ENCODE results near the gene PDE12. TPM values are rescaled to one million over a fixed set of nuclear protein-coding genes. Genes with fewer than 3 reads are reported as not detected.
"Not testable (repeated sequence)": the region's sequence is repeated elsewhere in the genome, so short reads cannot be mapped to it uniquely, and the experiment has no call there.

The PDE12 gene
- total RNA-seq, 2 experiments from 2014 or later = 25.9 to 27.7 TPM

DNA sequence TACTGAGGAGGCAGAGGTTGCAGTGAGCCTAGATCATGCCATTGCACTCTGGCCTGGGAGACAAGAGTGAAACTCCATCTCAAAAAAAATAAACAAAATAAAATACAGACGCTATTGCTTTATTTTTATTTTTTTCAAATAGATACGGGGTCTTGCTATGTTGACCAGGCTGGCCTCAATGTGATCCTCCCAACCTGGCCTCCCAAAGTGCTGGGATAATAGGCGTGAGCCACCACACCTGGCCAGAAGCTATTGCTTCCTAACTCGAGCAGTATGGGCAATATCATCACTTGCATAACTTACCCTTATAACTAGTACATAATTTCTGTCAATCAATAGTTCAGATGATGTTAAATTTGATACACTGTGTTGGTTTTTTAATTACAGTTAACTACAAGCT lies 38.1 kb downstream of the PDE12 start:
- CTCF ChIA-PET = interaction anchor here (0.5 kb wide), 1 partner anchor 16 kb away, joined by 3 read pairs; no protein-coding TSS in a partner anchor
- DNase-seq = no peak
- peaks cover 45% of the 10 kb centered on the region for H3K4me1 Mint-ChIP-seq
- H3K27me3 Mint-ChIP-seq = no peaks in the 10 kb centered on the region
- peaks cover 37% of the 10 kb centered on the region for H3K36me3 Mint-ChIP-seq (ENCODE audit: low read depth)
- POLR2A ChIA-PET = interaction anchor here (0.8 to 8.7 kb wide), 3 partner anchors 14 to 162 kb away, joined by 3 to 173 read pairs (median 6); partner anchors contain the start of genes PDE12 and SLMAP
- H3K4me3 Mint-ChIP-seq = peak overlapping the region; percentile 87
- H3K27ac Mint-ChIP-seq = no peak overlapping the region
- H3K9me3 Mint-ChIP-seq = no peaks in the 10 kb centered on the region

DNA sequence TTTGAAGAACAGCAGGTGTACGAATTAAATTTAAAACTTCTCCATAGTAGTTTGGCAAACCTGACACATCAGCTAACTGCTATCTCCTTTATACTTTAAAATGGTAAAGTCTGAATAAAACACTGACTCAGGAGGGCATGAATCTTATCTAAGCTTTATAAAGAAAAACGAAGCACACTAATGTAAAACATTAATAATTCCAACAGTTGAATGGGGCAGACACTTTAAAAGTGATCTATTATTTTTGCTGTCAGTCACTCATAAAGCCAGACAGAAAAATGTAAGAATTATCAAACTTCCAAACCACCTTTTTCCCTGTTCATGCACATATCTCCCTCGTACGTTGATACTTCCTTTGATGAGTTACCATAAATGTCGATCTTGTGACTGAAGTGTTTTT lies 38.5 kb downstream of the PDE12 start:
- H3K27me3 Mint-ChIP-seq = no peaks in the 10 kb centered on the region

DNA sequence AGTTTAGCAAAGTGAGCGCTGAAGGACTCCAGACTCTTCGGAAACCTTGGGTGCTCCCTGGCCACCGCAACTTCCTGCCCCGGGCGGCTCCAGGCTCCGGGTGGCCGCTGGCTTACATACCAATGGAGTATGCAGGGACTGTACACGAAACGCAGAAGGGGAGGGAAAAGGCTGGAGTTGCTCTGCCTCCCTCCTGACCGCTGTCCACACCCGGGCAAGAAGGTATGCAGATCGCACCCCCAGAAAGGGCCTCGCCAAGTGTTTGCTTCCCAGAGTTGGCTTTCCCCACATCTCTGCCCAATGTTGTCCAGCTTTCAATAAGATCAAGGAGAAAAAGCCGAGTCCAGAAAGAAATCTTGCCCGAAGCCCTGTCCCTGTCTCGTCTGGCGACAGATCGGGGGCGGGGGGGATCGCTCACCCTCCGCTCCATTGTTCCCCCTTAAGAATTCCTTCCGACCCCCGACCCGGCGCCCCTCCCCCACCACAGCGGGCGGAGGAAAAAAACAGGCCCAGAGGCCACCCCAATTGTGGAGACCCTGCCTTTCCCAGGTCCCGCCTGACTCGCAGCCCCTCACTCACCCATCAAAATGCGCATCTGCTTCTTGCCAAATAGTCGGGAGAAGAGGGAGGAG lies 40.5 kb downstream of the PDE12 start:
- Mint-ChIP-seq H3K36me3 (ENCODE audit: low read depth) (peaks cover 45% of the 10 kb centered on the region), H3K9me3 (no peaks in the 10 kb centered on the region), H3K4me3 (peak overlapping the region; percentile 87), H3K4me1 (peaks cover 46% of the 10 kb centered on the region), H3K27me3 (no peaks in the 10 kb centered on the region), H3K27ac (peak overlapping the region; percentile 98)
- ChIA-PET POLR2A (interaction anchor here (0.7 to 8.7 kb wide), 21 partner anchors 8 to 680 kb away, joined by 3 to 173 read pairs (median 5); partner anchors contain the start of genes DENND6A, PDE12 and SLMAP), CTCF (interaction anchor here (0.6 to 2.8 kb wide), 7 partner anchors 26 to 260 kb away, joined by 3 to 10 read pairs (median 4); partner anchors contain the start of genes DENND6A, PDE12 and SLMAP)
- DNase-seq = peak; percentile 77

More for the DNA sequence above, 38.5 kb downstream of the PDE12 start:
- Mint-ChIP-seq H3K36me3 (ENCODE audit: low read depth) (peaks cover 40% of the 10 kb centered on the region), H3K4me3 (peak overlapping the region; percentile 87), H3K27ac (peak overlapping the region; percentile 24), H3K4me1 (peaks cover 50% of the 10 kb centered on the region), H3K9me3 (no peaks in the 10 kb centered on the region)
- POLR2A ChIA-PET = interaction anchor here (0.8 to 8.7 kb wide), 3 partner anchors 14 to 162 kb away, joined by 3 to 173 read pairs (median 6); partner anchors contain the start of genes PDE12 and SLMAP
- CTCF ChIA-PET = no interaction called here
- DNase-seq = no peak

DNA sequence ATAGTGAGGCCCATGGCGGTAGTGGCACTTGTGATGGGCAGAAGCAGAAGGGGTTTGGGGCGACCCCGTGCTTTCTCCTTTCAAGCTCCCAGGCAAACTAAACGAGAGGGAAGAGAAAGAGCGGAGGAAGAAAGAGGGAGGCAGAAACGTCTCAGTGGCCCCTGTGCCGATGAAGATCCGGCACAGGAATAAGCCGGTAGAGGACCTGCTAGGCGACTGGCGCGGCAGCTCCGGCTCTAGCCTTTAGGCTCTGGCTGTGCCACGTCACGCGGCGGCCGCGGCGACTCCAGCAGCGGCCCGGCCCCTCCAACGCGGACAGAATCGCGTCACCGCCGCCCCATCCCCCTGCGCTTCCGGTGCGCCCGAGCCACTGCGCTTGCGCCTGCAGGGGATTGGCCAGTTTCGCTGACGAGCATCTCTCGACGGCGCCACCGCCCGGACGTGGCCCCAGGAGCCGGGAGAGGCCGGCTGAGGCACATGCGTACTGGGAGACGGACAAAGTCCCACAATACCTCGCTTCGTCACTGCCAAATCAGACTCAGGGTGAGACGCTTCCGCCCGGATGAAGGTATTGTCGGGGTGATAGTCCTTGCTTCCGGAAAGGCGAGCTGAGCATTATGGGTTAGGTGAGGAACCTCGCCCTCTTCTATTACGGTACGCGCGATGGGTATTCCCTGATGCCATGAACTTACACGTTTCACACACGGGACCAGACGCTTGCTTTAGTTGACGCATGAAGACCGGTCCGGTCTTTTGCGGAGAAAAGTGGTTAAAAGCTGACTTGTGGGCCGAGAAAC lies 41.3 kb downstream of the PDE12 start, which contains the start of gene ARF4:
Gene ARF4, minus strand, starts transcription at position 218 of the 797 bp plus-strand sequence. Its CDS starts 204 bp downstream, at position 14.
- CTCF ChIA-PET = interaction anchor here (0.7 to 2.8 kb wide), 5 partner anchors 17 to 239 kb away, joined by 3 to 10 read pairs (median 4); partner anchors contain the start of genes DENND6A, PDE12 and SLMAP
- peak; percentile 100 for DNase-seq
- no peaks in the 10 kb centered on the region for H3K9me3 Mint-ChIP-seq
- peak within 1 kb of the TSS; percentile 87 for H3K4me3 Mint-ChIP-seq
- peak within 1 kb of the TSS; percentile 98 for H3K27ac Mint-ChIP-seq
- H3K4me1 Mint-ChIP-seq = peaks cover 45% of the 10 kb centered on the region
- H3K27me3 Mint-ChIP-seq = no peaks in the 10 kb centered on the region
- POLR2A ChIA-PET = interaction anchor here (0.6 to 8.7 kb wide), 25 partner anchors 9 to 709 kb away, joined by 3 to 173 read pairs (median 5); partner anchors contain the start of genes APPL1, DENND6A, HTD2 and PDE12
- H3K36me3 Mint-ChIP-seq (ENCODE audit: low read depth) = peaks cover 43% of the 10 kb centered on the region

DNA sequence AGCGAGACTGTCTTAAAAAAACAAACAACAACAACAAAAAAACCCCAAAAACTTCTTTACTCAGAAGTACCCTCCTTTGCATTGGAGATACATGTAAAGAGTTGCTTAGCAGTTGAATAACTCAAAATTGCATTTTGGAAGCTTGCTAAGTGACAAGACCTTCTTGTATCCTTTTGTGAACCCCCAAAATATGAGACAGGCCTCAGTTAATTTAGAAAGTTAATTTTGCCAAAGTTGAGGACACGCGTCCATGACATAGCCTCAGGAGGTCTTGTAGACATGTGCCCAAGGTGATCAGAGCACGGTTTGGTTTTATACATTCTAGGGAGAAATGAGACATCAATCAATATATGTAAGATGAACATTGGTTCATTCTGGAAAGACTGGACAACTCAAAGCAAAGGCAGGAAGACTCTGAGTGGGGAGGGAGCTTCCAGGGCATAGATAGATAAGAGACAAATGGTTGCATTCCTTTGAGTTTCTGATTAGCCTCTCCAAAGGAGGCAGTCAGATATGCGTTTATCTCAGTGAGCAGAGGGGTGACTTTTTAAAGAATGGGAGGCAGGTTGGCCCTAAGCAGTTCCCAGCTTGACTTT lies 42.8 kb downstream of the PDE12 start:
- Mint-ChIP-seq H3K4me1 (peaks cover 32% of the 10 kb centered on the region), H3K4me3 (peak overlapping the region; percentile 87), H3K27ac (peak overlapping the region; percentile 98), H3K9me3 (no peaks in the 10 kb centered on the region), H3K27me3 (no peaks in the 10 kb centered on the region), H3K36me3 (ENCODE audit: low read depth) (peaks cover 38% of the 10 kb centered on the region)
- DNase-seq = no peak
- POLR2A ChIA-PET = interaction anchor here (0.7 to 8.7 kb wide), 8 partner anchors 12 to 157 kb away, joined by 3 to 173 read pairs (median 4); partner anchors contain the start of genes DENND6A, PDE12 and SLMAP
- CTCF ChIA-PET = interaction anchor here (1.3 kb wide), 1 partner anchor 201 kb away, joined by 5 read pairs; no protein-coding TSS in a partner anchor

DNA sequence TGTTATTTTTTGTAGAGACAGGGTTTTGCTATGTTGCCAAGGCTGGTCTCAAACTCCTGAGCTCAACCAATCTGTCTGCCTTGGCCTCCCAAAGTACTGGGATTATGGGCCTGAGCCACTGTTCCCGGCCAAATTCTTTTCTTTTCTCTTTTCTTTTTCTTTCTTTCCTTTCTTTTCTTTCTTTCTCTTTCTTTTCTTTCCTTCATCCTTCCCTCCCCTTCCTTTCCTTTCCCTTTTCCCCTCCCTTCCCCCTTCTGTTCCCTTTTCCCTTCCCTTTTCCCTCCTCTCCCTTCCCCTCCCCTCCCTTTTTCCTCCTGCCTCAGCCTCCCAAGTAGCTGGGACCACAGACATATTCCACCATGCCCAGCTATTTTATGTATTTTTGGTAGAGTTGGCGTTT lies 44.1 kb downstream of the PDE12 start:
- H3K27me3 Mint-ChIP-seq = no peaks in the 10 kb centered on the region
- ChIA-PET CTCF (interaction anchor here (0.7 to 1.3 kb wide), 2 partner anchors 203 to 577 kb away, joined by 3 to 5 read pairs; no protein-coding TSS in a partner anchor), POLR2A (interaction anchor here (1.3 to 8.7 kb wide), 3 partner anchors 43 to 156 kb away, joined by 3 to 173 read pairs (median 41); partner anchors contain the start of genes PDE12 and SLMAP)
- peaks cover 34% of the 10 kb centered on the region for H3K36me3 Mint-ChIP-seq (ENCODE audit: low read depth)
- H3K4me1 Mint-ChIP-seq = peaks cover 19% of the 10 kb centered on the region
- no peaks in the 10 kb centered on the region for H3K9me3 Mint-ChIP-seq
- DNase-seq = no peak
- H3K4me3 Mint-ChIP-seq = no peak overlapping the region
- H3K27ac Mint-ChIP-seq = no peak overlapping the region

DNA sequence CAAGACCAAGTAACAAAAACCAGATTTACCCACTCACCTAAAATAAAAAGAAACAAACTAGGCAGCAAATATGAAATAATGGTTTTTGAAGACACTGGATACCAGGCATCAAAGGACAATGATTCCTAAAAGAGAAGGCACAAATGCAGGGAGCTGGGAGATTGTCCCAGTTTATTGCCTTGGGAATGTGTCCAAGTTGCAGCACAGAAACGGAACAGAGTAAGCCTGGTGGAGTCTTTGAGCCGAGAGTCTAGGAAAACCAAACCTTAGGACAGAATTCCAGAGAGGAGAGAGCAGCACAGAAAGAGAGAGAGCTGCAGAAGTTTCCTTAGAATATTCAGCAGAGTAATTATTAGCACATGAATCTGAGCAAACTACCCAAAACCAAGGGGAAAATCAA lies 48.9 kb downstream of the PDE12 start:
- Mint-ChIP-seq H3K27ac (no peak overlapping the region), H3K4me1 (peaks cover 2% of the 10 kb centered on the region), H3K27me3 (no peaks in the 10 kb centered on the region), H3K36me3 (ENCODE audit: low read depth) (peaks cover 51% of the 10 kb centered on the region), H3K9me3 (peaks cover 16% of the 10 kb centered on the region), H3K4me3 (no peak overlapping the region)
- ChIA-PET CTCF (no interaction called here), POLR2A (interaction anchor here (0.6 to 2.1 kb wide), 3 partner anchors 9 to 458 kb away, joined by 3 to 7 read pairs (median 5); partner anchors contain the start of gene PDE12)
- no peak for DNase-seq

DNA sequence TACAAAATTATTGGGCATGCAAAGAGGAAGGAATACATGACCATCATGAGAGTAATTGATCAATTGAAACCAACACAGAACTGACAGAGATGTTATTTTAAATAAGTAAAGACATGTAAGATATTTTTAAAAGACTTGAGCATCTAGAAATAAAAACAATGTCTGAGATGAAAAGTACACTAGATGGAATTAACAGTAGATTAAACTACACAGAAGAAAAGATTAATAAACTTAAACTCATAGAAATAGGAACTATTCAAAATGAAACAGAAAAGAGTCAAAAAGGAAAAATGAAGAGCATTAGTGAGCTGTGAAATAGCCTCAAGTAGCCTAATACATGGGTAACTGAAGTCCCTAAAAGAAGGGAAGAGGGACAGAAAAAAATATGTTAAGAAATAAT lies 49.6 kb downstream of the PDE12 start:
- DNase-seq = no peak
- H3K27me3 Mint-ChIP-seq = no peaks in the 10 kb centered on the region
- CTCF ChIA-PET = no interaction called here
- no peak overlapping the region for H3K4me3 Mint-ChIP-seq
- peaks cover 2% of the 10 kb centered on the region for H3K4me1 Mint-ChIP-seq
- H3K27ac Mint-ChIP-seq = no peak overlapping the region
- H3K36me3 Mint-ChIP-seq (ENCODE audit: low read depth) = peaks cover 59% of the 10 kb centered on the region
- POLR2A ChIA-PET = interaction anchor here (1.7 kb wide), 1 partner anchor 9 kb away, joined by 8 read pairs; the partner anchor contains the start of gene ARF4
- peaks cover 19% of the 10 kb centered on the region for H3K9me3 Mint-ChIP-seq

DNA sequence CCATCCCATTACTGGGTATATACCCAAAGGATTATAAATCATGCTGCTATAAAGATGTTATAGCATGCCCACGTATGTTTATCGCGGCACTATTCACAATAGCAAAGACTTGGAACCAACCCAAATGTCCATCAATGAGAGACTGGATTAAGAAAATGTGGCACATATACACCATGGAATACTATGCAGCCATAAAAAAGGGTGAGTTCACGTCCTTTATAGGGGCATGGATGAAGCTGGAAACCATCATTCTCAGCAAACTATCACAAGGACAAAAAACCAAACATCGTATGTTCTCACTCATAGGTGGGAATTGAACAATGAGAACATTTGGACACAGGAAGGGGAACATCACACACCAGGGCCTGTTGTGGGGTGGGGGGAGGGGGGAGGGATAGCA lies 55.8 kb downstream of the PDE12 start:
- DNase-seq, CTCF ChIA-PET, H3K27me3 Mint-ChIP-seq, H3K4me1 Mint-ChIP-seq, POLR2A ChIA-PET, H3K4me3 Mint-ChIP-seq, H3K27ac Mint-ChIP-seq: not testable (repeated sequence)
- Mint-ChIP-seq H3K9me3 (peaks cover 12% of the 10 kb centered on the region), H3K36me3 (ENCODE audit: low read depth) (peaks cover 42% of the 10 kb centered on the region)

DNA sequence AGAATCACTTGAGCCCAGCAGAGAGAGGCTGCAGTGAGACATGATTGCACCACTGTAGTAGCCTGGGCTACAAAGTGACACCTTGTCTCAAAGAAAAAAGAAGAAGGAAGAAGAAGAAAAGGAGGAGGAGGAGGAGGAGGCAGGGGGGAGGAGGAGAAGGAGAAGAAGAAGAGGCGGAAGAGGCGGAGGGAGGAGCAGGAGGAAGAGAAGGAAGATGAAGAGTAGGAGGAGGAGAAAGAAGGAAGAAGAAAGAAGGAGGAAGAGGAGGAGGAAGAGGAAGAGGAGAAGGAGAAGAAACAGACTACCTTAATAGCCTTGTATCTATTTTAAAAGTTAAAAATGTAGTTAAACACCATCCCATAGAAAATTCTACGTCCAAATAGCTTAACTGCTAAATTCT lies 60.2 kb downstream of the PDE12 start:
- peaks cover 5% of the 10 kb centered on the region for H3K4me1 Mint-ChIP-seq
- POLR2A ChIA-PET = no interaction called here
- no peak for DNase-seq
- no peak overlapping the region for H3K27ac Mint-ChIP-seq
- no peak overlapping the region for H3K4me3 Mint-ChIP-seq
- peaks cover 12% of the 10 kb centered on the region for H3K36me3 Mint-ChIP-seq (ENCODE audit: low read depth)
- H3K27me3 Mint-ChIP-seq = no peaks in the 10 kb centered on the region
- H3K9me3 Mint-ChIP-seq = no peaks in the 10 kb centered on the region
- CTCF ChIA-PET = no interaction called here

Data from activated CD4-positive, alpha-beta memory T cell treated with anti-CD3 and anti-CD28 coated beads, Interleukin-2, amount 10 ng/mL, durations not matched to agents 7 days and 5 days (primary cell).